Activated CD4-positive, alpha-beta T cell treated with anti-CD3 and anti-CD28 coated beads, Interleukin-10, Interleukin-2, amounts not matched to agents 100 ng/mL and 50 ng/mL, durations not matched to agents 16 hours and 8 hours (primary cell): ENCODE results near the gene NR4A3.

Experiments used
- DNase-seq: peaks from one replicate; pipeline ENCODE4 v3.0.0-alpha.2; 2020

Gene NR4A3

GRCh38 chr9:99814359-99814758, 7.3 kb upstream of the NR4A3 start:
- no peak for DNase-seq

GRCh38 chr9:99816392-99816791, 5.3 kb upstream of the NR4A3 start:
- DNase-seq = no peak

DNA sequence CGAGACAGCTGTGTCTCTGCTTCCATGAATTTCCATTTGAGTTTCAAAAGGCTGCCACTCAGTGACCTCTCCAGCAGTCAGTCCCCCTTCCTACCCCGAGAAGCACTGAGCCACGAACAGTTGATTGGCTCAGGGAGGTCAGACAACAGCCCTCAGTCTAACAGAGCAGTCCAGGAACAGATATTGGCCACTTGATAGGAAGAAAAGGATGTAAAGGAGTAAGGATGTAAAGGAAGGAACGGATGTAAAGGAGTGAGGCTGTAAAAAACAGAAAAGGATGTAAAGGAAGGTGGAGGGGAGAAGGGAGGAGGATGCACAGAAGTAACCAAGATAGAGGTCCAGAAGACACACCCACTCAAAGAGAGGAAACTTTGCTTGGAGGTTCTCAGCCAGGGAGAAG, 3.2 kb upstream of the NR4A3 start:
- DNase-seq = no peak

DNA sequence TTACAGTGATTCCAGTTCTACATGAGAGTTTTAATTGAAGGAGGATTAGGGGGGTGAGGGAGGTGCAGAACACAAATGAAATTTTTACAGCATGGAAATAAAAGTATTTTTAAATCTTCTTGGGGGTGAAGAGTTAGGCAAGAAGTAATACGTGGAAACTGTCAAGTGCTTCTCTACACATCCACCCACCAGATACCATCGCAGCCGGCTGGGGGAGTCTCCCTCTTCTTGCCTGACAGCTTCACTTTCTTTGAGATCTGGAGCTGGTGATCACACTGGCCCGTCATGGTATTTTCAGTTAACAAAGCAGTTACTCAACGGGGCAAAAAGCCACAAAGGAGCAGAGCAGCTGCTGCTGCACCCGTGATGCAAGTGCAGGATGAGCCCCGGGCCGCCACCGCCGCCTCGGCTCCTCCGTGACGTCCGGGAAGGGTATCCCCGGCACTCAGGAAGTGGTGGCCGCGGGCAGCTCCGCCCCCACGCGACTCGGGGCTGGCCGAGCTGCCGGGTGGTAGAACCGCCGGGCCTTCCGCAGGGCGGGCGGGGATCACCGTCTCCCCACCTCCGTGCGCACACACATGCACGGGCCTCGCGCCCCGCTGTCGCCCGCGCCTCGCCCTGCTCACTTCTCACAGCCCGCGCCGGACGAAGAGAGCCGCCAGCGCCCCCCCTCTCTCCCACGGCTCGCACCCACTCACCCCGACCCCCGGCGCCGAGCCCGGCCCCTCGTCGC, 2.4 kb upstream of the NR4A3 start:
- peak; percentile 94 for DNase-seq

- peak; percentile 91 for DNase-seq
Observed at GRCh38 chr9:99819856-99820684, 1.6 kb upstream of the NR4A3 start.

- peak; percentile 82 for DNase-seq
Observed at GRCh38 chr9:99820685-99821395, 845 bp upstream of the NR4A3 start.

GRCh38 chr9:99822109-99822805, 572 bp downstream of the NR4A3 start:
- DNase-seq = peak; percentile 49

- DNase-seq = peak; percentile 29
Observed at GRCh38 chr9:99822806-99823591, 1.3 kb downstream of the NR4A3 start.

GRCh38 chr9:99823681-99824377, 2.1 kb downstream of the NR4A3 start:
- DNase-seq = peak; percentile 60

GRCh38 chr9:99824378-99825171, 2.9 kb downstream of the NR4A3 start:
- DNase-seq = peak; percentile 76

GRCh38 chr9:99825172-99826046, 3.7 kb downstream of the NR4A3 start:
- no peak for DNase-seq

- DNase-seq = peak; percentile 47
Observed at GRCh38 chr9:99826579-99826978, 4.9 kb downstream of the NR4A3 start.

DNA sequence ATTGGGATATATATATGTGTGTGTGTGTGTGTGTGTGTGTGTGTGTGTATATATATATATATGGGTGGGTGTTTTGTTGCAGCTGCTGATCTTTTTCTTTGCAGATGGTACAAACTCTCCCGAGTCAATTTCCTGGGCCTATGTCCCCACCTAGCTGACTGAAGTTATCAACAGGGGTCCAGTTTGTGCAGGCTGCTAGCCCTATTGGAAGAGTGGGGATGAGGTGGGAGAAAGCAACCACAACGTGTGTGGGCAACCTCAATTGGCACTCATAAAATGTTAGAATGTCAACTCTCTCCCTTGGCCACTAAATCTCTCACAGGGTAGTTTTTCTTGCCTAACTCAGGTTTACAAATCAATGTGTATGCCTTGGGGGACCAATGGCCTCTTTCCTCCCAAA, 5.6 kb downstream of the NR4A3 start:
- no peak for DNase-seq

DNA sequence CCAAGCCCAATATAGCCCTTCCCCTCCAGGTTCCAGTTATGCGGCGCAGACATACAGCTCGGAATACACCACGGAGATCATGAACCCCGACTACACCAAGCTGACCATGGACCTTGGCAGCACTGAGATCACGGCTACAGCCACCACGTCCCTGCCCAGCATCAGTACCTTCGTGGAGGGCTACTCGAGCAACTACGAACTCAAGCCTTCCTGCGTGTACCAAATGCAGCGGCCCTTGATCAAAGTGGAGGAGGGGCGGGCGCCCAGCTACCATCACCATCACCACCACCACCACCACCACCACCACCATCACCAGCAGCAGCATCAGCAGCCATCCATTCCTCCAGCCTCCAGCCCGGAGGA, 6.3 kb downstream of the NR4A3 start:
- no peak for DNase-seq

- DNase-seq = no peak
Observed at GRCh38 chr9:99828417-99829176, 6.9 kb downstream of the NR4A3 start.

DNA sequence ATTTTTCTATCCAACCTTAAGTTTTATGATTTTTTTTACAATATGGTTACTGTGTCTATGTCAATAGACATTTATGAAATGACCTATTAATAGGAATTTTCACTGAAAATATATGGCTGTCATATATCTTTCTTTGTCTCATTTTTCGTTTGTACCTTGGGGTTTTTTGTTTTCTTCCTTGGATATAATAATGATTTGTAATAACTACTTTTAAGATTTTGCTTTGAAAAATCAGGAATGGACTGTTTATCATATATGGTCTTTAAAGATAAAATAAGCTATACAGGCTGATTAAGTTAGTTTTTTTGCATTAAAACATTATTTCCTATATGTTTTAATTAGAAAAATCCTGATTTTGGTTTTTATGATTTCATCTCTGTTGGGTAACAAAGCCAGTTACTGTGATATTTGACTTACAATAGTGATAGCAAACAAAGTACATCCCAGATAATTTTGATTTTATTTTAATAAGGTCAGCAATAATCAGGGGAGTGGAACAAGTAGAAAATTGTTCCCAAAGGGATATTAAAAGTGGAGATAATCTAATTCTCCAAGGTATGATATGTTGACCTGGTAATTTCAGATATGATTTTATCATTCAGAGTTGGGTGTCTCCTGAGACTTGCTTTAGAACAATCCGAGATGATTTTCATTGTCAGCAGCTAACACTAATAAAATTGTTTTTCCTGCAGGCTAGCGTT, 10.3 kb downstream of the NR4A3 start:
- DNase-seq = no peak

- DNase-seq = no peak
Observed at GRCh38 chr9:99832558-99832864, 10.8 kb downstream of the NR4A3 start.

DNA sequence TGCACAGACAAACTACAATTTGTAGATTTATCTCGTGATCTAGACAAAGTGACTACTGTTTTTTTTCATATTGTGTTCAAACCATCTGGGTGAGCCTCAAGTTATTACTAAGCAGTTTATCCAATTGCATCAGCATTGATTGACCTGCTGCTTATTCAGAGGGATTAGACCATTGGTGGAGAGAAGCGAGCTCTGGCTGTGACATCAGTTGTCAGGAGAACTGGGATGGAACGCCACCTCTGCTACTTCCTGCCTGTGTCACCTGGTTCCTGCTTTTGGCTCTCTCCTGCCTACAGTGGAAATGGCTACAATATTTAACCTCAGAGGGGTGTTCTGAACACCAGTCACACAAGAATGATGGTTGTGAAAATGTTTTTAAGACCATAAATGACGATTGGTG, 12.1 kb downstream of the NR4A3 start:
- no peak for DNase-seq
